ENCODE data around the gene DTYMK. TPM values are rescaled to one million over a fixed set of nuclear protein-coding genes. Genes with fewer than 3 reads are reported as not detected.
A peak's percentile ranks its signal among the peaks of the same experiment; 100 is the strongest.

Gene DTYMK
- total and polyA plus RNA-seq, 10 of the 15 experiments (the other 5 are each of a cell fraction or from before 2014, with no cell fraction given): 7.0 to 220 (median 59.3) TPM

DNA sequence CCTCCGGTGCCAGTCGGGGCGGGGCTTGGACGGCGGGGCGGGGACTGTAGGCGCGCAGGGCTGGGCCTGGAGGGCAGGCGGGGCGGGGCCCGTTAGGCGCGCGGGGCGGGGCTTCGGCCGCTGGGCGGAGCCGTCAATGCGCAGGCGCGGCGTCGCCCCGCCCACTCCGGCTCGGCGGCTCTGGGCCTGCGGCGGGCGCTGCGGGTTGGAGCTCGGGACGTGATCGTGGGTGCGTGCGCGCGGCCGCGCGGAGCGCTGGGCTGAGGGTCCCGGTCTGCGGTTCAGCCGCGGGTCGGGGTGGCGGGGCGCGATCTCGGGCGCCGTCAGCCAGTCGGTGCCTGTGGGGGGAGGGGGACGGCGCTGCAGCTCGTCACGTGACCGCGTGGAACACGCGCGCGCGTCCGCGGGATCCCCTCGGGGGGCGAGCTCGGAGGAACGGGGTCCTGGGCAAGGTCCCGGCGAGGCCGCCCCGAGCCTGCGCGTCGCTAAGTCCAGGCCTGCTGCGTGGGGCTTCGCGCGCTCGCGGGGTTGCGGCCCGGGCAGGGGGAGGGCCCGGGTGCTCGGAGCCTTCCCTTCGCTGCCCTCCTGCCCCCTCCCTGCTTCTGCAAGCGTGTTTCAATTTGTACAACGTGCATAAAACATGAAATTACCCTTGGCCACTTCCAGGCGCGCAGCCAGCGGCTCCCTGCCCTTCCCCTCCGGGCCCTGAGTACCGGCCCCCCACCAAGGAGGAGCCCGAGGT lies 48.0 kb upstream of the DTYMK start, which contains the start of gene D2HGDH (continued):
- TF ChIP-seq MXI1 (IDR thresholded peaks at IDR 0.05; ENCODE audit: low read depth, low read length) (no peak), ZBED1 (IDR thresholded peaks at IDR 0.05; ENCODE audit: borderline replicate concordance) (no peak), SMARCA5 (IDR thresholded peaks at IDR 0.05) (peak; percentile 74; the same call in 1 of the 2 replicates), SP1 (IDR thresholded peaks at IDR 0.05; ENCODE audit: low read depth, low read length) (peak; percentile 66), BACH1 (IDR thresholded peaks at IDR 0.05; ENCODE audit: borderline replicate concordance) (peak; percentile 99), RUNX3 (IDR thresholded peaks at IDR 0.05; ENCODE audit: low read length) (peak; percentile 44; the same call in 1 of the 2 replicates), MTA3 (IDR thresholded peaks at IDR 0.05; ENCODE audit: borderline replicate concordance, low read length) (no peak), ASH2L (IDR thresholded peaks at IDR 0.05; ENCODE audit: borderline replicate concordance, low read depth) (0 out of 2 replicates have a peak, but pooled peaks have one; percentile 51), ZSCAN29 (IDR thresholded peaks at IDR 0.05) (no peak), ZNF24 (IDR thresholded peaks at IDR 0.05) (0 out of 2 replicates have a peak, but pooled peaks have one; percentile 28), POLR2AphosphoS5 (IDR thresholded peaks at IDR 0.05; ENCODE audit: low read length) (peak; percentile 62)
- TF ChIP-seq, protein P1, sequence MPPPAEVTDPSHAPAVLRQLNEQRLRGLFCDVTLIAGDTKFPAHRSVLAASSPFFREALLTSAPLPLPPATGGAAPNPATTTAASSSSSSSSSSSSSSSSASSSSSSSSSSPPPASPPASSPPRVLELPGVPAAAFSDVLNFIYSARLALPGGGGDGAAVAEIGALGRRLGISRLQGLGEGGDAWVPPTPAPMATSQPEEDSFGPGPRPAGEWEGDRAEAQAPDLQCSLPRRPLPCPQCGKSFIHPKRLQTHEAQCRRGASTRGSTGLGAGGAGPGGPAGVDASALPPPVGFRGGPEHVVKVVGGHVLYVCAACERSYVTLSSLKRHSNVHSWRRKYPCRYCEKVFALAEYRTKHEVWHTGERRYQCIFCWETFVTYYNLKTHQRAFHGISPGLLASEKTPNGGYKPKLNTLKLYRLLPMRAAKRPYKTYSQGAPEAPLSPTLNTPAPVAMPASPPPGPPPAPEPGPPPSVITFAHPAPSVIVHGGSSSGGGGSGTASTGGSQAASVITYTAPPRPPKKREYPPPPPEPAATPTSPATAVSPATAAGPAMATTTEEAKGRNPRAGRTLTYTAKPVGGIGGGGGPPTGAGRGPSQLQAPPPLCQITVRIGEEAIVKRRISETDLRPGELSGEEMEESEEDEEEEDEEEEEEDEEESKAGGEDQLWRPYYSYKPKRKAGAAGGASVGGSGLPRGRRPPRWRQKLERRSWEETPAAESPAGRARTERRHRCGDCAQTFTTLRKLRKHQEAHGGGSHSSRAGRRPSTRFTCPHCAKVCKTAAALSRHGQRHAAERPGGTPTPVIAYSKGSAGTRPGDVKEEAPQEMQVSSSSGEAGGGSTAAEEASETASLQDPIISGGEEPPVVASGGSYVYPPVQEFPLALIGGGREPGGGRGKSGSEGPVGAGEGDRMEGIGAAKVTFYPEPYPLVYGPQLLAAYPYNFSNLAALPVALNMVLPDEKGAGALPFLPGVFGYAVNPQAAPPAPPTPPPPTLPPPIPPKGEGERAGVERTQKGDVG (CRISPR knock-in tag; IDR thresholded peaks at IDR 0.05): peak; percentile 39; the same call in 1 of the 2 replicates
- TF ChIP-seq, protein P2, sequence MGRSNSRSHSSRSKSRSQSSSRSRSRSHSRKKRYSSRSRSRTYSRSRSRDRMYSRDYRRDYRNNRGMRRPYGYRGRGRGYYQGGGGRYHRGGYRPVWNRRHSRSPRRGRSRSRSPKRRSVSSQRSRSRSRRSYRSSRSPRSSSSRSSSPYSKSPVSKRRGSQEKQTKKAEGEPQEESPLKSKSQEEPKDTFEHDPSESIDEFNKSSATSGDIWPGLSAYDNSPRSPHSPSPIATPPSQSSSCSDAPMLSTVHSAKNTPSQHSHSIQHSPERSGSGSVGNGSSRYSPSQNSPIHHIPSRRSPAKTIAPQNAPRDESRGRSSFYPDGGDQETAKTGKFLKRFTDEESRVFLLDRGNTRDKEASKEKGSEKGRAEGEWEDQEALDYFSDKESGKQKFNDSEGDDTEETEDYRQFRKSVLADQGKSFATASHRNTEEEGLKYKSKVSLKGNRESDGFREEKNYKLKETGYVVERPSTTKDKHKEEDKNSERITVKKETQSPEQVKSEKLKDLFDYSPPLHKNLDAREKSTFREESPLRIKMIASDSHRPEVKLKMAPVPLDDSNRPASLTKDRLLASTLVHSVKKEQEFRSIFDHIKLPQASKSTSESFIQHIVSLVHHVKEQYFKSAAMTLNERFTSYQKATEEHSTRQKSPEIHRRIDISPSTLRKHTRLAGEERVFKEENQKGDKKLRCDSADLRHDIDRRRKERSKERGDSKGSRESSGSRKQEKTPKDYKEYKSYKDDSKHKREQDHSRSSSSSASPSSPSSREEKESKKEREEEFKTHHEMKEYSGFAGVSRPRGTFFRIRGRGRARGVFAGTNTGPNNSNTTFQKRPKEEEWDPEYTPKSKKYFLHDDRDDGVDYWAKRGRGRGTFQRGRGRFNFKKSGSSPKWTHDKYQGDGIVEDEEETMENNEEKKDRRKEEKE (IDR thresholded peaks at IDR 0.05): peak; percentile 67; the same call in 1 of the 2 replicates
- TF ChIP-seq, protein P3, sequence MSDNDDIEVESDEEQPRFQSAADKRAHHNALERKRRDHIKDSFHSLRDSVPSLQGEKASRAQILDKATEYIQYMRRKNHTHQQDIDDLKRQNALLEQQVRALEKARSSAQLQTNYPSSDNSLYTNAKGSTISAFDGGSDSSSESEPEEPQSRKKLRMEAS (IDR thresholded peaks at IDR 0.05; ENCODE audit: low read depth, low read length): peak; percentile 46; the same call in 1 of the 2 replicates
- TF ChIP-seq, protein P4, sequence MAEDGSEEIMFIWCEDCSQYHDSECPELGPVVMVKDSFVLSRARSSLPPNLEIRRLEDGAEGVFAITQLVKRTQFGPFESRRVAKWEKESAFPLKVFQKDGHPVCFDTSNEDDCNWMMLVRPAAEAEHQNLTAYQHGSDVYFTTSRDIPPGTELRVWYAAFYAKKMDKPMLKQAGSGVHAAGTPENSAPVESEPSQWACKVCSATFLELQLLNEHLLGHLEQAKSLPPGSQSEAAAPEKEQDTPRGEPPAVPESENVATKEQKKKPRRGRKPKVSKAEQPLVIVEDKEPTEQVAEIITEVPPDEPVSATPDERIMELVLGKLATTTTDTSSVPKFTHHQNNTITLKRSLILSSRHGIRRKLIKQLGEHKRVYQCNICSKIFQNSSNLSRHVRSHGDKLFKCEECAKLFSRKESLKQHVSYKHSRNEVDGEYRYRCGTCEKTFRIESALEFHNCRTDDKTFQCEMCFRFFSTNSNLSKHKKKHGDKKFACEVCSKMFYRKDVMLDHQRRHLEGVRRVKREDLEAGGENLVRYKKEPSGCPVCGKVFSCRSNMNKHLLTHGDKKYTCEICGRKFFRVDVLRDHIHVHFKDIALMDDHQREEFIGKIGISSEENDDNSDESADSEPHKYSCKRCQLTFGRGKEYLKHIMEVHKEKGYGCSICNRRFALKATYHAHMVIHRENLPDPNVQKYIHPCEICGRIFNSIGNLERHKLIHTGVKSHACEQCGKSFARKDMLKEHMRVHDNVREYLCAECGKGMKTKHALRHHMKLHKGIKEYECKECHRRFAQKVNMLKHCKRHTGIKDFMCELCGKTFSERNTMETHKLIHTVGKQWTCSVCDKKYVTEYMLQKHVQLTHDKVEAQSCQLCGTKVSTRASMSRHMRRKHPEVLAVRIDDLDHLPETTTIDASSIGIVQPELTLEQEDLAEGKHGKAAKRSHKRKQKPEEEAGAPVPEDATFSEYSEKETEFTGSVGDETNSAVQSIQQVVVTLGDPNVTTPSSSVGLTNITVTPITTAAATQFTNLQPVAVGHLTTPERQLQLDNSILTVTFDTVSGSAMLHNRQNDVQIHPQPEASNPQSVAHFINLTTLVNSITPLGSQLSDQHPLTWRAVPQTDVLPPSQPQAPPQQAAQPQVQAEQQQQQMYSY (CRISPR knock-in tag; IDR thresholded peaks at IDR 0.05): peak; percentile 74
- TF ChIP-seq, protein P5, sequence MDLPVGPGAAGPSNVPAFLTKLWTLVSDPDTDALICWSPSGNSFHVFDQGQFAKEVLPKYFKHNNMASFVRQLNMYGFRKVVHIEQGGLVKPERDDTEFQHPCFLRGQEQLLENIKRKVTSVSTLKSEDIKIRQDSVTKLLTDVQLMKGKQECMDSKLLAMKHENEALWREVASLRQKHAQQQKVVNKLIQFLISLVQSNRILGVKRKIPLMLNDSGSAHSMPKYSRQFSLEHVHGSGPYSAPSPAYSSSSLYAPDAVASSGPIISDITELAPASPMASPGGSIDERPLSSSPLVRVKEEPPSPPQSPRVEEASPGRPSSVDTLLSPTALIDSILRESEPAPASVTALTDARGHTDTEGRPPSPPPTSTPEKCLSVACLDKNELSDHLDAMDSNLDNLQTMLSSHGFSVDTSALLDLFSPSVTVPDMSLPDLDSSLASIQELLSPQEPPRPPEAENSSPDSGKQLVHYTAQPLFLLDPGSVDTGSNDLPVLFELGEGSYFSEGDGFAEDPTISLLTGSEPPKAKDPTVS (IDR thresholded peaks at IDR 0.05; ENCODE audit: low read depth, low read length): no peak

All from GM12878 (cell line).